ENCODE measurements around the gene SIPA1L3.

DNA sequence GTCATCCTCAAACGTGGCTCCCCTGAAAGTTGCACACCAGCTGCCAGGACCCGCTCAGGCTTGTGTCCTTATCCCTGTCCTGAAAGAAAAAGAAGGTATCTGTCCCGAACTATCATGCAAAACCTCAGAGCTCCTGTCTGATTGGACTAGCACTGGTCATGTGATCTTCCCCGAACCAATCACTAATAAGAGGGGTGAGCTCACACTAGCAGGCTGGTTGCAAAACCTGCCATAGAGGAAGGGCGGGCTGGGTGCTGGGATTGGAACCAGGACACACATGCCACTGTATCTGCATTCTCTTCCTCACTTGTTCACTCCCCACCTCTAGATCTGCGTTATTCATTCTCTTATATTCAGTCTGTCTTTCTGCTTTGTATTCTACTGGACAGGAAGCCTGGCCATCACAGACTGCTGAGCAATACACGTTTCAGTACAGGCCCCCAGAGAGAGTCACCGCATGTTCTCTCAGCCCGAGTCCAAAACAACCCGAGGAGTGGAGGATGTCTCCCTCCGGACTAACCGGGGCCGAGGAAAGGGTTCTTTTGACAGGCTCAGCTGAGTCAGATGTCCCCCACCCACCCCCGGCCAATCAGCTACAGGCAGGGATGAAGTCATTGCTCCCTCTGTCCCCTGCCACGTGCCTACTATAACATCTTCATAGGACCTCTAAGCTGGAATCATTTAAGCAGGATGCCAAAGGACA is 97.7 kb downstream of the SIPA1L3 start:
- TF ChIP-seq EZH2 (IDR thresholded peaks at IDR 0.05; ENCODE audit: borderline replicate concordance, low read depth, low read length, poor library complexity, severe bottlenecking) = no peak
- TF ChIP-seq, protein P1, sequence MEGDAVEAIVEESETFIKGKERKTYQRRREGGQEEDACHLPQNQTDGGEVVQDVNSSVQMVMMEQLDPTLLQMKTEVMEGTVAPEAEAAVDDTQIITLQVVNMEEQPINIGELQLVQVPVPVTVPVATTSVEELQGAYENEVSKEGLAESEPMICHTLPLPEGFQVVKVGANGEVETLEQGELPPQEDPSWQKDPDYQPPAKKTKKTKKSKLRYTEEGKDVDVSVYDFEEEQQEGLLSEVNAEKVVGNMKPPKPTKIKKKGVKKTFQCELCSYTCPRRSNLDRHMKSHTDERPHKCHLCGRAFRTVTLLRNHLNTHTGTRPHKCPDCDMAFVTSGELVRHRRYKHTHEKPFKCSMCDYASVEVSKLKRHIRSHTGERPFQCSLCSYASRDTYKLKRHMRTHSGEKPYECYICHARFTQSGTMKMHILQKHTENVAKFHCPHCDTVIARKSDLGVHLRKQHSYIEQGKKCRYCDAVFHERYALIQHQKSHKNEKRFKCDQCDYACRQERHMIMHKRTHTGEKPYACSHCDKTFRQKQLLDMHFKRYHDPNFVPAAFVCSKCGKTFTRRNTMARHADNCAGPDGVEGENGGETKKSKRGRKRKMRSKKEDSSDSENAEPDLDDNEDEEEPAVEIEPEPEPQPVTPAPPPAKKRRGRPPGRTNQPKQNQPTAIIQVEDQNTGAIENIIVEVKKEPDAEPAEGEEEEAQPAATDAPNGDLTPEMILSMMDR (conservative IDR thresholded peaks at IDR 0.05; ENCODE audit: low read depth, low read length) = no peak

Data from A673 (cell line).